Articular chondrocyte of knee joint (primary cell): Measurements from ENCODE around the gene PLEKHM1. TPM values are rescaled to one million over a fixed set of nuclear protein-coding genes. Genes with fewer than 3 reads are reported as not detected.

ENCODE experiments used
- small RNA-seq: library from RNA; depleted of rRNA; stranded (forward); fragments of <200 nt; gene quantifications from one replicate; pipeline ENCODE3, GENCODE V24; 2012
- total RNA-seq: library from RNA; depleted of rRNA; stranded (reverse); fragments of >200 nt; gene quantifications from 2 replicates; pipeline ENCODE4 v1.2.3, GENCODE V29; 2012

PLEKHM1 gene
- 34.0 and 50.0 TPM in 2 replicates for total RNA-seq

DNA sequence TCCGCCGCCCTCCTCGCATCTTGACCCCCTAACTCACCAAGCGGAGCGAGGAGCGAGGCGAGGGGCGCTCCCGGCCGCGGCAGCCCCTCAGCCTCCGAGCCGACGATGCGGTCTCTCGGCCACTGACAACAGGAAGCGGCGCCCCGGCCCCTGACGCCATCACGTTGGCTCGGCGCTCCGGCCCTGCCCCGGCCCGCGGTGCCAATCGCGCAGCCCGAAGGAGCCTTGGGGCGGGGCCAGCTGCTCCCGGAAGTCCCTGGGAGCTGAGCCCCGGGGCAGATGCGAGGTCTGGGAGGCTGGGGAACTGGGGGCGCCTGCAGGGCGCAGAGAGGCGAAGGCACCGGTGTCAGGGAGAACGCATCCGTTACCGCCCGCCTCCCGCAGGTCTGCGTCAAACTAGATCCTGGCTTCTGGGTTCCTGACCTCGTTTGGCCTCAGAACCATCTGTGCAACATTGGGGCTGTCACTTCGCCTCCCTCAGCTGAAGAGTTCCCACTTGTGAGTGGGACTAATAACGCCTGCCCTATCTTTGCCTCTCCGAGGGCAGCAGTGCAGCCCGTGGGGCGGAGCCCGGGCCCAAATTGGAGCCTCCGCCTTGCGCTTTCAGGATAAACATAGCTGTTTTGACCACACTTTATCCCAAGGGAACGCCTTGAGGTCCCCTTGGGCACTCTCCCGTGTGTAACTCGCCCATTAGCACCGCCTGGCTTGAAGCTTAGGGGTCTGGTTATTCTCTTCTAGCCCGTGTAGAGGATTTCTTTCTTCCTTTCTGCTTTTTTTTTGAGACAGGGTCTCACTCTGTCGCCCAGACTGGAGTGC, at the start of gene PLEKHM1:
TSS of gene PLEKHM1 (minus strand) at position 107 of the 819 bp plus-strand sequence. CDS start 8,237 bp downstream, outside the sequence.

DNA sequence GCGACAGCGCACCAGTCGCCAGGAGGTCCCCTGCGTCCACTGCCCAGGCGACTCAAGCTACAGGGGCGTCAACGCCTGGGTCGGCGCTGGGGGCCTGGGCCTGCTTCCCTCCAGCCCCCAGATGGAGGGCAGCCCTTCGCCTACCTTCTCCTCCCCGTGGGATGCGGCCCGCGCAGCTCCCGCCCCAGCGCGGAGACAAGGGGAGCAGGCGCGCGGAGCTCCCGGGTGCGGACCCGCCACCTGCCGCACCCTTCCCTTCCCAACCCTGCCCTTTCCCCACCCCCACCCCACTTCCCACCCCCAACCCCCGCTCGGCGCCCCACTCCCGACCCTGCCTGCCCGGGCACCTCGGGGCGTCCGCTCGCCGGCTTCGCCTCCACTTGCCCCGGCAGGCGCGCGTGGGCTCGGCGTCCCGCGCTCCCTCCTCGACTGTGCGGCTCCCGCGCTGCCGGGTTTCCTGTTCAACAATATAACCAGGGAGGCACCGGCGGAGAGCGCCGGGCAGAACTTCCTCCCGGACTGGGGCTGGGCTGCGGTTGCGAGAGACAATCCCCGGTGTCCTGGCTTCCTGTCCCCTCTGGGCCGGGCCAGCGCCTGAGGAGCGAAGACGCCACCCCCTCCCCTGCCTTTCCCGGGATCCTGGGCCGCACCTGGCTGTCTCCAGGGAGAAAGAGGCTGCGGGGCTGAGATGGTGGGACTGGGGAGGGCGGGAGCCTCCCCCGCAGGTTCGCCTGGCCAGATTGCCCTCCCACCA, 57.9 kb downstream of the PLEKHM1 start, which contains the start of gene ARHGAP27:
TSS of gene ARHGAP27 (minus strand) at position 466 of the 754 bp plus-strand sequence. CDS start 2,591 bp downstream, outside the sequence.

Small RNA genes lying within 50 kb of the gene (small RNA-seq; reads per million reads assigned to genes)
- not detected for gene RF00017

Other genes starting within 250 kb of the PLEKHM1 start
- 0.13 TPM in 1 of 2 replicates, not detected in the other for gene SPATA32, start 228.6 kb downstream of the PLEKHM1 start, total RNA-seq
- gene MAP3K14, start 173.7 kb downstream of the PLEKHM1 start, total RNA-seq, result 5.7 and 6.0 TPM in 2 replicates
- 2.4 and 3.9 TPM in 2 replicates for gene ARHGAP27, start 57.9 kb downstream of the PLEKHM1 start, total RNA-seq